Thyroid gland (tissue), 4 donors: Measurements from ENCODE around the gene BIRC7.

Experiments
- POLR2A ChIP-seq, 2 donors: fragments of 450-650 bp; IDR thresholded peaks; one replicate each; pipeline ENCODE4 v1.6.1; 2017; ENCODE audit warnings: antibody characterized with exemption in 2 of 2, mild to moderate bottlenecking in 2 of 2, moderate library complexity in 1 of 2
- TF ChIP-seq, protein P1 (sequence below), 6 experiments: fragments of 200-600 bp in 3 of 6; fragments of 450-650 bp in 3 of 6; sonication (generic) in 3 of 6; IDR thresholded peaks; one replicate each; pipeline ENCODE4 v1.5.1; 2016 to 2019; ENCODE audit warnings: antibody characterized with exemption in 6 of 6, mild to moderate bottlenecking in 2 of 6, inconsistent platforms in 1 of 6, moderate library complexity in 1 of 6

DNA sequence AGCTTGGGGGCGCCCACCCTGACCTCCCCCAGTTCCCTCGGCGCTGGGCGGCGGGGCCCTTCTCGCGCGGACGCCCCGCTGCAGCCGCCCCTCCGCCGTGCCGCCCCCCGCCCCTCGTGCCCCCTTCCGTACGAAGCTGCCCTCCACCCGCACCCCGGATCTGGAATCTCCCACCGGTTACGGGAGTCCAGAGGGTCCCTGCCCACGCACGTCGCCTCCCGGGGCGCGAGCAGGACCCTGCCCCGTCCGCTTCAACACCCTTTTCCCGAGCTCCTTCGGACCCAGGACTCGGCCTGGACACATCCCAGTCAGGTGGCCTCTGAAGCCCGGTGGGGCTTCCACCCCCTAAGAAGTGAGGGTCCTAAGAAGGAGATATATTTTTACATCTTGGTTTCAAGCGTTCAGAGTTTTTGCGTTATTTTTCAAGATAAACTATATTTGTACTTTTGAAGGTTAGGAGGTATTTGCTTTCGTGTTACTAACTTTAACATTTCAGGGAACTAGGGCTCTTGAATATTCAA lies 37.4 kb downstream of the BIRC7 start:
- TF ChIP-seq, protein P1, sequence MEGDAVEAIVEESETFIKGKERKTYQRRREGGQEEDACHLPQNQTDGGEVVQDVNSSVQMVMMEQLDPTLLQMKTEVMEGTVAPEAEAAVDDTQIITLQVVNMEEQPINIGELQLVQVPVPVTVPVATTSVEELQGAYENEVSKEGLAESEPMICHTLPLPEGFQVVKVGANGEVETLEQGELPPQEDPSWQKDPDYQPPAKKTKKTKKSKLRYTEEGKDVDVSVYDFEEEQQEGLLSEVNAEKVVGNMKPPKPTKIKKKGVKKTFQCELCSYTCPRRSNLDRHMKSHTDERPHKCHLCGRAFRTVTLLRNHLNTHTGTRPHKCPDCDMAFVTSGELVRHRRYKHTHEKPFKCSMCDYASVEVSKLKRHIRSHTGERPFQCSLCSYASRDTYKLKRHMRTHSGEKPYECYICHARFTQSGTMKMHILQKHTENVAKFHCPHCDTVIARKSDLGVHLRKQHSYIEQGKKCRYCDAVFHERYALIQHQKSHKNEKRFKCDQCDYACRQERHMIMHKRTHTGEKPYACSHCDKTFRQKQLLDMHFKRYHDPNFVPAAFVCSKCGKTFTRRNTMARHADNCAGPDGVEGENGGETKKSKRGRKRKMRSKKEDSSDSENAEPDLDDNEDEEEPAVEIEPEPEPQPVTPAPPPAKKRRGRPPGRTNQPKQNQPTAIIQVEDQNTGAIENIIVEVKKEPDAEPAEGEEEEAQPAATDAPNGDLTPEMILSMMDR (IDR thresholded peaks at IDR 0.05): no peak
- TF ChIP-seq POLR2A (IDR thresholded peaks at IDR 0.05): no peak
